ENCODE results near the gene AGXT.

The AGXT gene

GRCh38 chr2:240914645-240915525 lies 46.3 kb downstream of the AGXT start:
- DNase-seq (ENCODE audit: low spot score), result no peak

- no peak for DNase-seq (ENCODE audit: low spot score)
Measured at GRCh38 chr2:240915526-240916341, 47.1 kb downstream of the AGXT start.

- no peak for DNase-seq (ENCODE audit: low spot score)
Measured at GRCh38 chr2:240916571-240917008, 48.0 kb downstream of the AGXT start.

- DNase-seq (ENCODE audit: low spot score), result no peak
Measured at GRCh38 chr2:240917009-240917683, 48.5 kb downstream of the AGXT start.

GRCh38 chr2:240917684-240918257 lies 49.1 kb downstream of the AGXT start:
- no peak for DNase-seq (ENCODE audit: low spot score)

- no peak for DNase-seq (ENCODE audit: low spot score)
Measured at GRCh38 chr2:240918258-240919091, 49.9 kb downstream of the AGXT start.

GRCh38 chr2:240919161-240919781 lies 50.6 kb downstream of the AGXT start:
- DNase-seq (ENCODE audit: low spot score), result no peak

- DNase-seq (ENCODE audit: low spot score), result no peak
Measured at GRCh38 chr2:240919786-240920782, 51.5 kb downstream of the AGXT start.

GRCh38 chr2:240920783-240921231 lies 52.2 kb downstream of the AGXT start:
- DNase-seq (ENCODE audit: low spot score), result no peak

- DNase-seq (ENCODE audit: low spot score), result no peak
Measured at GRCh38 chr2:240921311-240921994, 52.8 kb downstream of the AGXT start.

- no peak for DNase-seq (ENCODE audit: low spot score)
Measured at GRCh38 chr2:240921995-240922244, 53.3 kb downstream of the AGXT start.

GRCh38 chr2:240922245-240922981 lies 53.8 kb downstream of the AGXT start:
- no peak for DNase-seq (ENCODE audit: low spot score)

- no peak for DNase-seq (ENCODE audit: low spot score)
Measured at GRCh38 chr2:240922982-240923537, 54.4 kb downstream of the AGXT start.

- DNase-seq (ENCODE audit: low spot score), result no peak
Measured at GRCh38 chr2:240925191-240925567, 56.6 kb downstream of the AGXT start.

GRCh38 chr2:240925568-240926515 lies 57.2 kb downstream of the AGXT start:
- no peak for DNase-seq (ENCODE audit: low spot score)

Measured in SK-N-DZ (cell line).